C4-2B (cell line): ENCODE results near the gene SPATS2L.

Experiments
- CTCF ChIP-seq: fragments of 450-650 bp; conservative IDR thresholded peaks from 2 replicates; pipeline ENCODE4 v1.5.1; 2017; ENCODE audit warnings: mild to moderate bottlenecking
- ZFX ChIP-seq: fragments of 450-650 bp; IDR thresholded peaks from 2 replicates; pipeline ENCODE4 v1.6.1; 2017

DNA sequence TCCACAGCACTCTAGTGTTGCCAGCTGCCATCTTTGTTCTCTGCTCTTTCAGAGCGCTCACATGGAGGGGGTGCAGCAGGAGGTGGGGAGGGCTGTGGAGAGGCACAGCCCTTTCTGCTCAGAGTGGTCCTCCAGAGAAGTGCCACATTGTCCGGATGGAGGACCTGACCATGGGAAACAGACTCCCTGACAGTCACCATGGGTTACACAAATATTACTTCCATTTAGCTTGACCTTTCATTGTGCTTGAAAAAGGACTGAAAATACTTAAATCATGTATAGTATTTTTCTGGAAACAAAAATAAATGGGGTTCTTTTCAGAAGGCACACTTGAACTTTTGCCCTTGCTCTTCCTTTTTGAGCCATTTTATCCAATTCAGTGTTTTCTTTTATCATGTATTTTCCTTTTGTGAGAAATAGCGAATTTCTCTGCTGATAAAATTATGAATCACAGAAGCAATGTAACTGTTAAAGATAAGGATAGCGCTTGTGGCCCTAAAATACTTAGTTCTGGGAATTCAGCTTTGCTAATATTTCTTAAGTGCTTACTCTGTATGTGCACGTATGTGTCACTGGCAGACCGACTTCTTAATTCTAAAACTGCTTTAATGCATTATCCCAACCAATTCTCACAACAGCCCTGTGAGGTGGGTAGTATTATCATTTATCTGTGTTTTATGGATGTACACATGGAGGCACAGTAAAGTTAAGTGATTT lies 34.2 kb downstream of the SPATS2L start:
- TF ChIP-seq CTCF (no peak), ZFX (no peak)
